Neural crest cell (in vitro differentiated cells): Measurements from ENCODE around the gene PRSS12. TPM values are rescaled to one million over a fixed set of nuclear protein-coding genes. Genes with fewer than 3 reads are reported as not detected.
"Not testable (repeated sequence)": the region's sequence is repeated elsewhere in the genome, so short reads cannot be mapped to it uniquely, and the experiment has no call there.

Experiments used
- DNase-seq: peaks from one replicate; pipeline ENCODE4 v3.0.0; 2021; ENCODE audit warnings: low read depth, mixed read lengths, low spot score
- H3K27ac Mint-ChIP-seq: one replicate; pipeline ENCODE4 v1.8.0; 2021; ENCODE audit warnings: mild to moderate bottlenecking, mixed read lengths; ENCODE audit not compliant: unreplicated experiment
- H3K27me3 Mint-ChIP-seq: 2 replicates; pipeline ENCODE4 v1.8.0; 2021; ENCODE audit warnings: low read depth, mild to moderate bottlenecking, mixed read lengths
- H3K36me3 Mint-ChIP-seq: 2 replicates; pipeline ENCODE4 v1.8.0; 2021; ENCODE audit warnings: low read depth, mild to moderate bottlenecking, mixed read lengths
- H3K4me1 Mint-ChIP-seq: 2 replicates; pipeline ENCODE4 v1.8.0; 2021; ENCODE audit warnings: mixed read lengths
- H3K4me3 Mint-ChIP-seq: one replicate; pipeline ENCODE4 v1.8.0; 2021; ENCODE audit warnings: mild to moderate bottlenecking, mixed read lengths
- H3K9me3 Mint-ChIP-seq: 2 replicates; pipeline ENCODE4 v1.8.0; 2021; ENCODE audit warnings: mixed read lengths
- total RNA-seq: library from RNA; stranded (reverse); gene quantifications from 2 replicates; pipeline ENCODE4 v1.2.1, GENCODE V29; 2021
- TF ChIP-seq, protein P1 (sequence below): fragments of 200-600 bp; sonication (generic); conservative IDR thresholded peaks from 2 replicates; pipeline ENCODE4 v1.5.0; 2021; ENCODE audit warnings: antibody characterized with exemption, mild to moderate bottlenecking

PRSS12 gene
- total RNA-seq, 1 donor from 2014 or later: 1.7 TPM

DNA sequence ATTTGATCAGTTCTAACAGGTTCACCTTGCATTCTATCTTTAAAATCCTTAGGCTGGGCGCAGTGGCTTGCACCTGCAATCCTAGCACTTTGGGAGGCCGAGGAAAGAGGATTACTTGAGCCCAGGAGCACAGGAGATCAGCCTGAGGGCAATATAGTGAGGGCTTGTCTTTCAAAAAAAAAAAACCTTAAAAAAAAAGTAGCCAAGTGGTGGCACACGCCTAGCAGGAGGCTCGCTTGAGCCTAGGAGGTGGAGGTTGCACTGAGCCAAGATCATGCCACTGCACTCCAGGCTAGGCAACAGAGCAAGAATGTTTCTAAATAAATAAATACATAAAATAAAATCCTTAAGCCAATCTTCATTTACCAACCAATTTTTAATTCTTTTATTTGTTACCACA lies 75.6 kb downstream of the PRSS12 start:
- peak overlapping the region; percentile 56 for H3K4me3 Mint-ChIP-seq

GRCh38 chr4:118276580-118276979 lies 76.2 kb downstream of the PRSS12 start:
- no peak overlapping the region for H3K27ac Mint-ChIP-seq
- DNase-seq: no peak
- TF ChIP-seq, protein P1, sequence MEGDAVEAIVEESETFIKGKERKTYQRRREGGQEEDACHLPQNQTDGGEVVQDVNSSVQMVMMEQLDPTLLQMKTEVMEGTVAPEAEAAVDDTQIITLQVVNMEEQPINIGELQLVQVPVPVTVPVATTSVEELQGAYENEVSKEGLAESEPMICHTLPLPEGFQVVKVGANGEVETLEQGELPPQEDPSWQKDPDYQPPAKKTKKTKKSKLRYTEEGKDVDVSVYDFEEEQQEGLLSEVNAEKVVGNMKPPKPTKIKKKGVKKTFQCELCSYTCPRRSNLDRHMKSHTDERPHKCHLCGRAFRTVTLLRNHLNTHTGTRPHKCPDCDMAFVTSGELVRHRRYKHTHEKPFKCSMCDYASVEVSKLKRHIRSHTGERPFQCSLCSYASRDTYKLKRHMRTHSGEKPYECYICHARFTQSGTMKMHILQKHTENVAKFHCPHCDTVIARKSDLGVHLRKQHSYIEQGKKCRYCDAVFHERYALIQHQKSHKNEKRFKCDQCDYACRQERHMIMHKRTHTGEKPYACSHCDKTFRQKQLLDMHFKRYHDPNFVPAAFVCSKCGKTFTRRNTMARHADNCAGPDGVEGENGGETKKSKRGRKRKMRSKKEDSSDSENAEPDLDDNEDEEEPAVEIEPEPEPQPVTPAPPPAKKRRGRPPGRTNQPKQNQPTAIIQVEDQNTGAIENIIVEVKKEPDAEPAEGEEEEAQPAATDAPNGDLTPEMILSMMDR: no peak
- H3K4me1 Mint-ChIP-seq: peaks cover 31% of the 10 kb centered on the region
- no peaks in the 10 kb centered on the region for H3K27me3 Mint-ChIP-seq
- H3K9me3 Mint-ChIP-seq: no peaks in the 10 kb centered on the region
- peak overlapping the region; percentile 56 for H3K4me3 Mint-ChIP-seq
- H3K36me3 Mint-ChIP-seq: peaks cover 8% of the 10 kb centered on the region

More for the DNA sequence above, 75.6 kb downstream of the PRSS12 start:
- TF ChIP-seq, protein P1: no peak
- Mint-ChIP-seq H3K27ac (no peak overlapping the region), H3K27me3 (no peaks in the 10 kb centered on the region), H3K4me1 (peaks cover 36% of the 10 kb centered on the region), H3K36me3 (peaks cover 11% of the 10 kb centered on the region), H3K9me3 (no peaks in the 10 kb centered on the region)
- DNase-seq: no peak

GRCh38 chr4:118273642-118274041 lies 79.2 kb downstream of the PRSS12 start:
- peaks cover 2% of the 10 kb centered on the region for H3K27me3 Mint-ChIP-seq
- H3K4me3 Mint-ChIP-seq: no peak overlapping the region
- no peaks in the 10 kb centered on the region for H3K36me3 Mint-ChIP-seq
- TF ChIP-seq, protein P1: no peak
- DNase-seq: no peak
- no peak overlapping the region for H3K27ac Mint-ChIP-seq
- H3K4me1 Mint-ChIP-seq: peaks cover 8% of the 10 kb centered on the region
- no peaks in the 10 kb centered on the region for H3K9me3 Mint-ChIP-seq

DNA sequence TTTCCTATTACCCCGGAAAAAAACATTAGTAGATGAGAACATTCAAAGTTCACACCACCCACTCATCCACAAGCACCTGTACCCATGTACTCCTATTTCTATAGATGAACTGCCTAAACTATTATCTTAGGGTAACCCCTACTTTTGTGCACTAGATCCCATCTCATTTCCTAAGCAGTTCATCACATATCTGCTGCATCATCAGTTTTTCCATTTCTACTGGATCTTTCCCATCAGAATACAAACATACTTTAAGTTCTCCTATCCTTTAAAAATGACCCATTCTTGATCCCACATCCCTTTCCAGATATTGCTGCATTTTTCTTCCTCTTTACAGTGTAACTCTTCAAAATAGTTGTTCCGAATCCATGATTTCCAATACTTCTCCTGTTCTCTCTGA lies 81.0 kb downstream of the PRSS12 start:
- H3K9me3 Mint-ChIP-seq: no peaks in the 10 kb centered on the region
- H3K36me3 Mint-ChIP-seq: no peaks in the 10 kb centered on the region
- H3K4me1 Mint-ChIP-seq: no peaks in the 10 kb centered on the region
- no peak overlapping the region for H3K27ac Mint-ChIP-seq
- H3K27me3 Mint-ChIP-seq: peaks cover 2% of the 10 kb centered on the region
- TF ChIP-seq, protein P1: no peak
- no peak for DNase-seq
- H3K4me3 Mint-ChIP-seq: no peak overlapping the region

DNA sequence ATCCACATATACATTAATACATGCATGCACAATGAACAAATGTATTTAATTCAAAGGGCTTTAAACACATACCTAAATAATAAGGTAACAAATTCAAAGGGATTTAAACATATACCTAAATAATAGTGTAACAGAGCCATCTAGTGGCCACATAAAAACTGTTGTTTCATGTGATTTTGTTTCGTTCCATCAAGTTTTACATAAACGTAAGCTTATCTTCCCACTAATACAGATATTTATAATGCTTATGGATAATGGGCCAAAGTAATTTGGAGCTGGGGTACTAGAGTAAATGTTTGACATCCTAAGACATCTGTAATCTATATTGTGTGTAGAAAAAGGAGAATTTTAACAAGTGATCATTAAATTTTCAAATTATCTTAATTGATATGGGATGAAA lies 82.3 kb downstream of the PRSS12 start:
- TF ChIP-seq, protein P1: peak; percentile 81
- peak overlapping the region; percentile 8 for H3K4me3 Mint-ChIP-seq
- no peaks in the 10 kb centered on the region for H3K36me3 Mint-ChIP-seq
- no peaks in the 10 kb centered on the region for H3K9me3 Mint-ChIP-seq
- H3K4me1 Mint-ChIP-seq: no peaks in the 10 kb centered on the region
- DNase-seq: no peak
- no peak overlapping the region for H3K27ac Mint-ChIP-seq
- peaks cover 2% of the 10 kb centered on the region for H3K27me3 Mint-ChIP-seq

- DNase-seq: no peak
- TF ChIP-seq, protein P1: no peak
- Mint-ChIP-seq H3K27ac (no peak overlapping the region), H3K4me1 (no peaks in the 10 kb centered on the region), H3K4me3 (no peak overlapping the region), H3K9me3 (peaks cover 3% of the 10 kb centered on the region), H3K27me3 (peaks cover 2% of the 10 kb centered on the region), H3K36me3 (no peaks in the 10 kb centered on the region)
Observed at GRCh38 chr4:118268780-118269179, 84.0 kb downstream of the PRSS12 start.

DNA sequence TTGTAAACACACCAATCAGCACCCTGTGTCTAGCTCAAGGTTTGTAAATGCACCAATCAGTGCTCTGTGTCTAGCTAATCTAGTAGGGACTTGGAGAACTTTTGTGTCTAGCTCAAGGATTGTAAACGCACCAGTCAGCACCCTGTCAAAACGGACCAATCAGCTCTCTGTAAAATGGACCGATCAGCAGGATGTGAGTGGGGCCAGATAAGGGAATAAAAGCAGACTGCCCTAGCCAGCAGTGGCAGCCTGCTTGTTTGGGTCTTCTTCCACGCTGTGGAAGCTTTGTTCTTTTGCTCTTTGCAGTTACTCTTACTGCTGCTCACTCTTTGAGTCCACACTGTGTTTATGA lies 86.7 kb downstream of the PRSS12 start:
- H3K27ac Mint-ChIP-seq, H3K9me3 Mint-ChIP-seq, DNase-seq, H3K4me3 Mint-ChIP-seq, H3K4me1 Mint-ChIP-seq, H3K27me3 Mint-ChIP-seq, H3K36me3 Mint-ChIP-seq: not testable (repeated sequence)
